Activated naive CD8-positive, alpha-beta T cell treated with anti-CD3 and anti-CD28 coated beads, Interleukin-2, amount 10 ng/mL, durations not matched to agents 7 days and 5 days (primary cell): ENCODE data around the gene SLAMF9. TPM values are rescaled to one million over a fixed set of nuclear protein-coding genes. Genes with fewer than 3 reads are reported as not detected.

Source experiments
- ATAC-seq: fragments of 150-1000 bp; cut with Tn5 transposase; one replicate; pipeline ENCODE4 v1.10.0; 2021; ENCODE audit warnings: low read depth, moderate library complexity
- POLR2A ChIA-PET: fragments of 350-600 bp; sonication (Branson Sonifier 250); formaldehyde crosslinking; loops from one replicate; lab custom pipeline; 2021; ENCODE audit warnings: antibody characterized with exemption; lab: Charles Lee
- DNase-seq: peaks from one replicate; pipeline ENCODE4 v3.0.0; 2021
- H3K27ac Mint-ChIP-seq: one replicate; pipeline ENCODE4 v1.8.0; 2022; ENCODE audit warnings: mild to moderate bottlenecking, mixed read lengths
- H3K27me3 Mint-ChIP-seq: one replicate; pipeline ENCODE4 v1.8.0; 2022; ENCODE audit warnings: mild to moderate bottlenecking, moderate library complexity, mixed read lengths
- H3K36me3 Mint-ChIP-seq: one replicate; pipeline ENCODE4 v1.8.0; 2021; ENCODE audit warnings: mild to moderate bottlenecking, mixed read lengths
- H3K4me1 Mint-ChIP-seq: one replicate; pipeline ENCODE4 v1.8.0; 2021; ENCODE audit warnings: mixed read lengths
- H3K4me3 Mint-ChIP-seq: one replicate; pipeline ENCODE4 v1.8.0; 2022; ENCODE audit warnings: mild to moderate bottlenecking, moderate library complexity, mixed read lengths
- H3K9me3 Mint-ChIP-seq: one replicate; pipeline ENCODE4 v1.8.0; 2021; ENCODE audit warnings: mixed read lengths
- total RNA-seq, 2 experiments: library from RNA; stranded (reverse); gene quantifications; one replicate each; pipeline ENCODE4 v1.2.3, GENCODE V29; 2021

Gene SLAMF9
- total RNA-seq, 2 experiments from 2014 or later, result not detected

DNA sequence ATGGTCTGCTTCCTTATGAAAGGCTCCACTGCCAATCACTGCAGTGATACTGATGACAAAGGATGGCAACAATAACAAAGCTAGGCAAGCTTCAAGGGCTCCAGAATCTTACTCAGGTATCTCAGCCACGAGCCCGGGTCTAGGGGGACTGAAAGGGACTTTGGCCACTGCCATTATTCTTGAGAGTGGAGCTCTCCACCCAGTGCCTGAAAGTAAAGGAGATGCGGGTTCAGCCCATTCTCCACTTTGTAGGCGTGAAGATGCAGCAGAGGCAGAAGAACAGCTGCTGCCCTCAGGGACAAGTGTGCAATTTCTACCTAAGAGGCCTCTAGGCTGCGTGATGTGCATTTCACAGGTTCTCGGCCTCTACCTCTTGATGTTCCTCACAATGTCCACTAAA lies 31.4 kb upstream of the SLAMF9 start:
- POLR2A ChIA-PET, result interaction anchor here (0.6 kb wide), 1 partner anchor 47 kb away, joined by 3 read pairs; no protein-coding TSS in a partner anchor
- no peak for DNase-seq
- Mint-ChIP-seq H3K27me3 (peaks cover 18% of the 10 kb centered on the region), H3K9me3 (no peaks in the 10 kb centered on the region), H3K27ac (no peak overlapping the region), H3K4me1 (no peaks in the 10 kb centered on the region), H3K4me3 (no peak overlapping the region), H3K36me3 (no peaks in the 10 kb centered on the region)
- no peak for ATAC-seq

DNA sequence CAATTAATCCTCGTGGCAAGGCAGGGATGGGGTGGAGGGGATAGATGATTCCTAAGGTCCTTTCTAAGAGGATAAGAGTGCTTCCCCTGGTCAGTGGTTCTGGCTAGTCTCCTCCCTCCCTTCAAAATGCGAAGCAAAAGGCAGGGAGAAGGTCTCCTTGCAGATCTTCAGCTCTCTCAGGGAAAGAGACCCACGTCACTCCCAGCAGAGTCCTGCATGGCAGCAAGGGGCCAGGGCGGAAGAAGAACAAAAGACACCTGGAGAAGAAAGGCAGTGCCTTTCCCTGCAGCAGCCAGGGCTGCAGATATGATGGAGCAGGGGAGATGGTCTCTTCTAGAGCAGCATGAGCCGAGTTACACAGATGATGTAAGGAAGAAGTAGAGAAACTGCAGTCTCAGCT lies 29.6 kb upstream of the SLAMF9 start:
- ATAC-seq, result no peak
- POLR2A ChIA-PET, result no interaction called here
- H3K4me1 Mint-ChIP-seq, result no peaks in the 10 kb centered on the region
- no peaks in the 10 kb centered on the region for H3K9me3 Mint-ChIP-seq
- H3K27ac Mint-ChIP-seq, result no peak overlapping the region
- no peak for DNase-seq
- H3K4me3 Mint-ChIP-seq, result no peak overlapping the region
- peaks cover 20% of the 10 kb centered on the region for H3K27me3 Mint-ChIP-seq
- H3K36me3 Mint-ChIP-seq, result no peaks in the 10 kb centered on the region

DNA sequence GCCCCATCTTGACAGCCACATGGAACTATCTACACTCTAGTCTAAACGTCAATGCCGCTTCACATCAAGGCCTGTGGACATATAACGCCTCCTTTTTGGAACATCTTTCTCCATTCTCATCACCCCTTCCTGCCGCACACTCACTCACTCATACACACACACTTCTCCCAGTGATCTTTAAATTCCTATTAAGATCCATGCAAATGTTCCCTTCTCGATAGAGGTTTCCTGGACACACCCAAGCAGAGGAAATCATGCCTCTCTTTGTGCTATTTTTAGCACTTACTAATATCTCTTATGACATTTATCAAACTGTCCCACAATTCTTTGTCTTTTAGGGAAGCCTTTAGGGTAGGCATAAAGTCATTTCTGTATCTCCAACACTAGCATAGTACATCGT lies 28.2 kb upstream of the SLAMF9 start:
- H3K4me3 Mint-ChIP-seq, result no peak overlapping the region

DNA sequence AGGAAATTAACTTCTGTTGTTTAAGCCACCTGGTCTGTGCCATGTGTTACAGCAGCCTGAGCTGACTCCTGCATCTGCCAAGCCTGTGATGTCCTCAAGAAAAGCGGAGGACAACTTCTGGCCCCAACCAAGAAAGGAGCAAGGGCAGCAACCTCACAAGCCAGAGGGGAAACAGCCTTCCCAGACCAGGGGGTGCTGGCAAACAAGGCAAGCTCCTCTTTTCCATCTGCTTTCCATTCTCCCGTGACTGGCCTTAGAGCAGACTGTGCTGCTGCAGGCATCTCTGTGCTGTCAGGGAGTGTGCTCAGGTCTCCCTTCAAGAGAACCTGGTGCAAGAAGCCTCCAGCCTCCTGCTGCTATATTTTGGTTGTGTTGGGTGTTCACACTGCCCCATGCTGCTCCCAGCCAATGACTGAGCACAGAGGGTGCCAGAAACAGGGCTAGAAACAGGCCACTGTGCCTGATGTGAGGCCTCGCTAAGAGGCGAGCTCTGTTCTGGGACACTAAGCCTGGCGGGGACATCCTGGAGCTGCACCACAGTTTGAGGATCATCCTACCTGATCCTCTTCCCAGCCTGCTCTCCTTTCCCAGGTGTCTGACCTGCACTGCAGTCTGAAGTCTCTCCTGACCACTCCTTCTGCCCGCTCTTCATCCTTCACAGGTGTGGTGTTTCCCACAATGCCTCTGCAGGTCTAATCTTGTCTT lies 27.5 kb upstream of the SLAMF9 start:
- peaks cover 29% of the 10 kb centered on the region for H3K27me3 Mint-ChIP-seq
- H3K4me3 Mint-ChIP-seq, result no peak overlapping the region
- ATAC-seq, result no peak
- no peaks in the 10 kb centered on the region for H3K4me1 Mint-ChIP-seq
- no peak overlapping the region for H3K27ac Mint-ChIP-seq
- POLR2A ChIA-PET, result interaction anchor here (0.5 kb wide), 1 partner anchor 13 kb away, joined by 5 read pairs; no protein-coding TSS in a partner anchor
- no peaks in the 10 kb centered on the region for H3K9me3 Mint-ChIP-seq
- no peaks in the 10 kb centered on the region for H3K36me3 Mint-ChIP-seq
- DNase-seq, result no peak

More for the DNA sequence above, 28.2 kb upstream of the SLAMF9 start:
- Mint-ChIP-seq H3K36me3 (no peaks in the 10 kb centered on the region), H3K4me1 (no peaks in the 10 kb centered on the region), H3K9me3 (no peaks in the 10 kb centered on the region), H3K27ac (no peak overlapping the region), H3K27me3 (peaks cover 27% of the 10 kb centered on the region)
- POLR2A ChIA-PET, result interaction anchor here (0.5 kb wide), 1 partner anchor 14 kb away, joined by 5 read pairs; no protein-coding TSS in a partner anchor
- DNase-seq (no peak), ATAC-seq (no peak)

DNA sequence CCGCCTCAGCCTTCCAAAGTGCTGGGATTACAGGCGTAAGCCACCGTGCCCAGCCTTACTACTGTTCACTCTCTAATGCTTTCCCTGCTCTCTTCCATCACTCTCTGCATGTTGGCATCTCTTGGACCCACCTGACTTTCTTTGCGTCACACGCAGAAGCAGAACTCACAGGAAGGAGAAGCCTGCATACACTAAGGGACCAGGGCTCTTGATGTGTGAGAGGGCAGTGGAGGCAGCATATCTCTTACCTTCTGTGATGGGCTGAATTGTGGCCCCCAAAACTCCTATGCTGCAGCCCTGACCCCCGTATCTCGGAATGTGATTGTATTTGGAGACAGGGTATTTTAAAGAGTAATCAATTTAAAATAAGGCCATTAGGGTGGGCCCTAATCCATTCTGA lies 26.7 kb upstream of the SLAMF9 start:
- POLR2A ChIA-PET, result no interaction called here
- Mint-ChIP-seq H3K9me3 (no peaks in the 10 kb centered on the region), H3K27ac (no peak overlapping the region), H3K27me3 (peaks cover 29% of the 10 kb centered on the region), H3K4me3 (no peak overlapping the region), H3K4me1 (no peaks in the 10 kb centered on the region), H3K36me3 (no peaks in the 10 kb centered on the region)
- no peak for ATAC-seq
- no peak for DNase-seq

DNA sequence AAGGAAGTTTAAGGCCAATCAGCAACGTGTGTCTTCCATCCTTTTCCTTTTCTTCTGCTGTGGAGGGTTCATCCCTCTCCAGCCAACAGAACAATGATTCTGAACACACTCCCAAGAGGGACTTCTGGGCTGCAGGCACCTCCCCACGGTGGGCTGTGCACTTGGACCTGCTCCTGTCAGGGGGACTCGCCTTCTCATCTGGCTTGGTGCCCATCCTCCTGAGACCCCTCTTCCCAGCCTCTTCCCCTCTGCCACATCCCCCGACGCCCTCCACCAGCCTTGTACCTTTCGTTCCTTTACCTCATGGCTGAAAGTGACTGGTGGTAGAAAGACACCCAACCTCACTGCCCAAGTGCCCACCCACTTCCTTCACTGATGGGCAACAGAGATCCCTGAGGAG lies 26.0 kb upstream of the SLAMF9 start:
- ATAC-seq (no peak), DNase-seq (no peak)
- no peak overlapping the region for H3K4me3 Mint-ChIP-seq
- H3K9me3 Mint-ChIP-seq, result no peaks in the 10 kb centered on the region
- H3K4me1 Mint-ChIP-seq, result no peaks in the 10 kb centered on the region
- POLR2A ChIA-PET, result no interaction called here
- no peaks in the 10 kb centered on the region for H3K36me3 Mint-ChIP-seq
- no peak overlapping the region for H3K27ac Mint-ChIP-seq
- peaks cover 29% of the 10 kb centered on the region for H3K27me3 Mint-ChIP-seq

DNA sequence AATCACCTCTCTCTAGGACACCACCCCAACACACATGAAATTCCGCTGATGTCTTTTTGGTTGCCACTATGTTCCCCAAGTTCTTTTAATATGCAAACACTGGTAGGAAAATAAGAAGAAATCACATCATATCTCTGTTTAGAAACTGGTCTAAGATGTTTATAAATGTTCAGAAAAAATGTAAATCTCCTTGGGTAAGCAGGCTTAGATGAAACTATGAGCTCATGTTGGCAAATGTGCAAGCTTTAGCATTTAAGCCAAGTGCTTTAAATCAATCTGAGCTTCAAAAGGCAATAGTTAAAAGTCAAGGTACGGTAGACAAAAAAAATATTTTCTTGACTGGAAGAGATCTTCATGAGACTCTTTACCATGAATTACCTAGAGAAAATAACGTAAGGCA lies 25.2 kb upstream of the SLAMF9 start:
- Mint-ChIP-seq H3K27ac (no peak overlapping the region), H3K4me3 (no peak overlapping the region), H3K27me3 (peaks cover 29% of the 10 kb centered on the region), H3K9me3 (no peaks in the 10 kb centered on the region), H3K4me1 (no peaks in the 10 kb centered on the region), H3K36me3 (no peaks in the 10 kb centered on the region)
- POLR2A ChIA-PET, result no interaction called here
- ATAC-seq, result no peak
- no peak for DNase-seq

DNA sequence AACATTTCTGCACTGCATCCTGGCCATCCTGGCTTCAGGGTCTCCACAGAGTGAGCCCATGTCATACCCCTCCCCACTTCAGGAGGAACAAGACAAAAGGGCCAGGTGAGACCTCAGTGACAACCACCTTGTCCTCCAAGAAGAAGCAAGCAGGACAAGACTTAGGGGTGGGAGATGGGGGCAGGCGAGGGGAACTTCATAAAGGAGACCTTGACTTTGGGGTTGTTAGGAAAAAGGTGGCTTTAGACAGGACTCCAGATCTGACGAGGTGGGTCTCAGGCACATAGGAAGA lies 24.0 kb upstream of the SLAMF9 start:
- DNase-seq, result no peak
- H3K9me3 Mint-ChIP-seq, result no peaks in the 10 kb centered on the region
- H3K4me3 Mint-ChIP-seq, result no peak overlapping the region
- ATAC-seq, result no peak
- no peak overlapping the region for H3K27ac Mint-ChIP-seq
- H3K4me1 Mint-ChIP-seq, result no peaks in the 10 kb centered on the region
- no peaks in the 10 kb centered on the region for H3K36me3 Mint-ChIP-seq
- POLR2A ChIA-PET, result no interaction called here
- peaks cover 25% of the 10 kb centered on the region for H3K27me3 Mint-ChIP-seq

DNA sequence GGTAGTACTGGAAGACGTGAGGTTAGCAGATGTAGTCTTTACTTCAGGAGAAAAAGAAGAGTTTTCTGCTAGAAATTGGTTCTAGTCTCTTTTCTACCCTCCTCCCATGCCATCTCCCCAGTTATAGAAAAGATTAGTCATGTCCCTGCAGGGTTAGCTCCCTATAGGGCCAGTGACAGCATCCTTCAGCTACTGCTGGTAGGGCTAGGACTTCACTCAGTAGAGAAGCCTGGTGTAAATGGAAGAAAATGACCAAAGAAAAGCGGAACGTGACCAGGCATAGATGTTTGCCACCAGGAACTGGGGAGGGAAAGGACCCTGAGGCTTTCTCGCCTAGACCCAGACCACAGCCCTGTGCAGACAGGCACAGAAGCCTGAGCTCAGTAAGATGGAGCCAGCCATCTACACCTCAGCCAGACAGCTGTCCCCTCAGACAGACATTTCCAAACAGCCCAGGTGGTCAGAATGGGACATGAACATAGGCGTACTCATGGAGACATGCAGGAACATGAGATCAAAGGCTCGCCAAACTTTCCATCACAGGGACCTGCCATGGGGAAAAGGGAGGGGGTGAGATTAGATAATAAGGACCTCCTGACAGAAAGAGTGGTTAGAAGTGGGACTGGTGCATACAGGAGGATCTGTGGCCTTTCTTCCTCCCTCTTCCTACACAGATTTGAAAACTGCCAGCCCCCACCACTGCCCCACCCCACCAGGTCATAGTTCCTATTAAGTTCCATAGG lies 23.5 kb upstream of the SLAMF9 start:
- Mint-ChIP-seq H3K9me3 (no peaks in the 10 kb centered on the region), H3K4me1 (no peaks in the 10 kb centered on the region), H3K36me3 (no peaks in the 10 kb centered on the region), H3K4me3 (no peak overlapping the region), H3K27me3 (peaks cover 25% of the 10 kb centered on the region), H3K27ac (no peak overlapping the region)
- POLR2A ChIA-PET, result no interaction called here
- ATAC-seq (no peak), DNase-seq (no peak)

DNA sequence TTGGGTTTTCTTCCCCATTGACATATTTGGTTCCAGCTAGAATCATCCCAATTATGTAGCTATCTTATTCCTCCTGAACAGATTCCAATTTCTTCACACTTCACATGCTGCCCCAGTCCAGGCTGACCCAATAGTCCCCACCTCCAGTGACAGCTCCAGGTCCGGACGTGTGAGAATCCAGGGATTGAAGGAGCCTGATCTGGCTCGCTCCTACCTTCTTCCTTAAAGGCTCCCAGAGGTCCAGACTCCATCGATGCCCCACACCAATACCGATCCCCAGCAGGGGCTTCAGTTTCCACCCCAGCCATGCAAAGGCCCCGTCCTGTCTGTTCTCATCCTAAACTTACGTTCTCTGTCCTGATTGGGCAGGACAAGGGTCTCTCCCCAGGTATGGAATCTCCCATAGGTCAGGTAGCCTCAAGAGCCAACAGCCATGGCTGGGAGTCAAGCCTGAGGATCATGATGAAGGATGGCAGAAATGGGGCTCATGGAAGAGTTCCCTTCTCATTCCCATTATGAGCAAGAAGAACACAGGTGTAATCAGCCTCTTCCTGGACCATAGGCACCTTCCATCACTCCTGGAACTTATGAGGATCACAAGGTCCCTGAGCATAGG lies 20.4 kb upstream of the SLAMF9 start:
- no peak for DNase-seq
- no peak for ATAC-seq
- Mint-ChIP-seq H3K27me3 (peaks cover 25% of the 10 kb centered on the region), H3K9me3 (no peaks in the 10 kb centered on the region), H3K27ac (no peak overlapping the region), H3K4me1 (no peaks in the 10 kb centered on the region), H3K36me3 (no peaks in the 10 kb centered on the region), H3K4me3 (no peak overlapping the region)
- POLR2A ChIA-PET, result no interaction called here

DNA sequence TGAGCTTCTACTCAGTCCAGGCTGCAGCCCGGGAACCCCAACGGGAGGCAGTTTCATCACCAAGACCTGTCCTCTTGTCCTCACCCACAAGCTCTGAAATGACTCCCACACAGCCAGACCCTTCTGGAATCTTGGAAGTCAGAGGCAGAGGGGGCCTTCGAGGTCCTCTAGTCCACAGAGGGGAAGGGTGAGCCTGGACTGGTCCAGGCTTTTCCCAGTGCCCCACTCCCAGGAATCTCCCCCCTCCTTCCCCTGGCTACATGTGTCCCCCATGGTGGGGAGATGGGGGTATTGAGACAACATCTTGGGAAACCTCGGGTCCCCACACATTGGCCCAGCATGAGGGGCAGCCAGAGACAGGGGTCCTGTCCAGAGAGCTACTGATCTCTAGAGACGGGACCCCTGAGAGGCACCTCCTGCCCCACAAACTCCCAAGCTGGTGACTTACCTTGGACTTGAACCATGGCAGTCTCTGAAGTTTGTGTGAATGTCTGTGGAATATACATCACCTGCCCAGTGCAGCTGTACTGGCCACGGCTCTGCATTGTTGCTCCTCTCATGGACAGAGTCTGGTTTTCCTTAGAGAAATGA lies 19.4 kb upstream of the SLAMF9 start:
- Mint-ChIP-seq H3K9me3 (no peaks in the 10 kb centered on the region), H3K4me1 (no peaks in the 10 kb centered on the region), H3K27me3 (peaks cover 17% of the 10 kb centered on the region), H3K36me3 (no peaks in the 10 kb centered on the region), H3K4me3 (no peak overlapping the region), H3K27ac (no peak overlapping the region)
- POLR2A ChIA-PET, result no interaction called here
- DNase-seq (no peak), ATAC-seq (no peak)

DNA sequence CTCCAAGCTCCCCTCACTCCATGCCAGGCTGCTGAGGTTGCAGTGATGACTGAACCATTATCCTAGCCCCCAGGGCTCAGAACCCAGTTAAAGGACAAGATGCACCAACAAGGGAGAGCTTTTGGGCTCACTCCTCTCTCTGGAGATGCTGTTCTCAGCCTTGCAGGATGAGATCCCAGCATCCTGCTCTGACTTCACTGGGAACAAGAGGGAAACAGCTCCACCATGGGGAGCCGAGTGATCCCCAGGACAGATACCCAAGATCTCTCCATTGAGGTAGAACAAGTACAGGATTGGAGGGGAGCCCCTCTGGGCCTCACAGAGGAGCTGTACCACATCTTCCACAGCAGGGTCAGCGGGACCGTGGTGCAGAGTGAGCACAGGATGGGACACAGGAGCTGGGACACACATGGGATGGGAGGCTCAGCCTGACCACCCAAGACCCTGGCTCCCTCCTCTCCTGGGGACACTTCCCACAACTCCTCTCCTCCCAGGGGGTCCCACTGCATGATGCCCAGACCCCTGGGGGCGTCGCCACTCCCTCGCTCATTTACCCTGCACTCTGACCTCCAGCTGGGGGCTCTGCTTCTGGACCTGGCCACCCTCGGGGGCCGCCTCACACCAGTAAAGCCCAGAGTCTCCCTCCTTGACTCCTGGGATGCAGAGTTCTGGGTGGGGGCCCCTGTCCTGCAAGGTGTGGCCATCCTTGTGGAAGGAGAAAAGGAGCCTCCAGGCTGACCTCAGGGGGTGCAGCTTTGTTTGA lies 18.6 kb upstream of the SLAMF9 start:
- H3K27me3 Mint-ChIP-seq, result peaks cover 21% of the 10 kb centered on the region
- DNase-seq (no peak), ATAC-seq (no peak)
- no peak overlapping the region for H3K4me3 Mint-ChIP-seq
- H3K9me3 Mint-ChIP-seq, result no peaks in the 10 kb centered on the region
- H3K36me3 Mint-ChIP-seq, result no peaks in the 10 kb centered on the region
- H3K27ac Mint-ChIP-seq, result no peak overlapping the region
- POLR2A ChIA-PET, result no interaction called here
- no peaks in the 10 kb centered on the region for H3K4me1 Mint-ChIP-seq

DNA sequence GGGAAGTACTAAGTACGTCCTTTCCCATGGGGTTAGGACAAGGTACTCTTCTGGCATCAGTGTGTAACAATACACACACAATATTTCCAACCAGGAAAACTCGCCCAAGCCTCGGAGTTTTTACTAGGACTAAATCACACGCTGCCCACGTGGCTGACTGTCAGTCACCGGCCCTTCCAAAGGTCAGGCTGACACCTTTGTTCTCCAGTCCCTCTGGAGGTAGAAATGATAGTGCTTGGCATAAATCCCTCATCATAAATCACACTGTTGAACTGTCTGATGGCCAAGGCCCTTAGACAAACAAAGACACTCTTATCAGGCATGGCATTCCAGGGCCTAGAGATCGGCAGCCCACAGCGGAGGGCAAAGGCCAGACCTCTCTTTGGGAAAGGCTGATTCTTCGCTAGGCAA lies 16.9 kb upstream of the SLAMF9 start:
- DNase-seq (no peak), ATAC-seq (no peak)
- no peaks in the 10 kb centered on the region for H3K36me3 Mint-ChIP-seq
- no peaks in the 10 kb centered on the region for H3K9me3 Mint-ChIP-seq
- H3K4me3 Mint-ChIP-seq, result no peak overlapping the region
- POLR2A ChIA-PET, result no interaction called here
- H3K27me3 Mint-ChIP-seq, result peaks cover 27% of the 10 kb centered on the region
- H3K27ac Mint-ChIP-seq, result no peak overlapping the region
- H3K4me1 Mint-ChIP-seq, result no peaks in the 10 kb centered on the region
